GM21367 (cell line): ENCODE data around the gene WNT5B.
"Not testable (repeated sequence)": the region's sequence is repeated elsewhere in the genome, so short reads cannot be mapped to it uniquely, and the experiment has no call there.

Experiments
- ATAC-seq: cut with Tn5 transposase; IDR thresholded peaks from one replicate; pipeline ENCODE4 v1.9.1; 2021; ENCODE audit not compliant: unreplicated experiment

The WNT5B gene

DNA sequence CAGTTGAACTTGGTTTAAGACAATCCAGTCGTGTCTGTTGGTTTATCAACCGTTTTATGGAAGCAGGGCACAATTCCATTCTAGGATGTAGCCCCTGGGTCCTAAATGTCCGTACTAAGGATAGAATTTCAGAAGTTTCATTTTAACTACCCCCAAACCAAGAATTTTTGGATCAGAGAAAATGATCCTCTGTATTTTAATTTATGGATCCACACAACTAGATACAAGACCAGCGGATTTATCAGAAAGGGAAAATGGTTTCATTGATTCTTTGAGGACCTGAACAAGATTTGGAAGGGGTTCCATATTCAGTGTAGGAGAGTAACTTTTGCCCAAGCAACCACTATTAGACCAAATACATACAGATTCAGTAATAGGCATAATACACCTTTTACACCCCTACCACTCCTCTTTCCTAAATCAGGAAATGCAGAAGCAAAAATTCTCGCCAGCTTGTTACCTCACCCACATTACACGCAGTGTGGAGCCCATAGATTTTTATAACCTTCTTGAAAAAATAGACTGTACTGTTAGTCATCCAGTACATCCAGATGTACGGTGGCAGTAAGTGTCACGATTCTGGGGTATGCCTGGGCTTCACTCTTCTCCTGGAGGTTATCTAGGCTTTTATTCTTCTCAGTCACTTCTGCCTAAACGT lies 33.2 kb upstream of the WNT5B start:
- no peak for ATAC-seq

- ATAC-seq = no peak
Observed at GRCh38 chr12:1598757-1599156, 30.3 kb upstream of the WNT5B start.

DNA sequence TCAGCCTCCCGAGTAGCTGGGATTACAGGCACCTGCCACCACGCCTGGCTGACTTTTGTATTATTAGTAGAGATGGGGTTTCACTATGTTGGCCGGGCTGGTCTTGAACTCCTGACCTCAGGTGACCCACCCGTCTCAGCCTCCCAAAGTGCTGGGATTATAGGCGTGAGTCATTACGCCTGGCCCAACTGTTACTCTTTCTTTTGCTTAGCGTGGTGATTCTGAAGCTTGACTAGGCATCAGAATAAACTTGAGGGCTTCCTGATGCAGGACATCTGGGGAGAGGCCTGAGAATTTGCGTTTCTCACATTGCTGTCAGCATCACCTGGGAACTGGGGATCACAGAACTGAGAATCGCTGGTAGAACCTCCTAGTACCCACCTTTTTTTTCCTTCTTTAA lies 26.3 kb upstream of the WNT5B start:
- ATAC-seq = not testable (repeated sequence)

DNA sequence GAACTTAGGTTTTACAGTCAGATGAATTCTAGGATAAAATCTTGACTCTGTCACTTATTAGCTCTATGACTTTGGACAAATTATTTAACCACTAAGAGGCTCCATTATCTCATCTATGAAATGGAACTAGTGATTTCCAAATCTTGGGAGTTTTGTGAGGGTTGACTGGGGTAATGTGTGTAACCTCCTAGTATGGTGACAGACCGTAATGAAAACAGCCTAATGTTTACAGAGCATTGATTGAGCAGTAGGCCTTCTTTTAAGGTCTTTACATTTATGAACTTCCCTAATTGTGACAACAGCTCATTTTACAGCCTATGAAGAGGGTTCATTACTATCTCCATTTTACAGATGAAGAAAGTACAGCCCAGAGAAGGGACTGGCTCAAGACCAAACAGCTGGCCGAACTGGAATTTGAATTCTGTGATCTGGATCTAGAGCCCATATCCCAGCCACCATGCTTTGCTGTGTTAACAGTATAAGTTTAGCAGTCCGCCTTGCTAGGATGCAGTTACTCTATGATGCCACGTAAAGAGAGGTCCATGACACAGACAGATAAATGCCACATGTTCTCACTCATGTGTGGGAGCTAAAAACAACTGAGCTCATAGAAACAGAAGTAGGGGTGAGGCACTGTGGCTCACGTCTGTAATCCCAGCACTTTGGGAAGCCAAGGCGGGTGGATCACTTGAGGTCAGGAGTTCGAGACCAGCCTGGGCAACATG lies 25.6 kb upstream of the WNT5B start:
- no peak for ATAC-seq

DNA sequence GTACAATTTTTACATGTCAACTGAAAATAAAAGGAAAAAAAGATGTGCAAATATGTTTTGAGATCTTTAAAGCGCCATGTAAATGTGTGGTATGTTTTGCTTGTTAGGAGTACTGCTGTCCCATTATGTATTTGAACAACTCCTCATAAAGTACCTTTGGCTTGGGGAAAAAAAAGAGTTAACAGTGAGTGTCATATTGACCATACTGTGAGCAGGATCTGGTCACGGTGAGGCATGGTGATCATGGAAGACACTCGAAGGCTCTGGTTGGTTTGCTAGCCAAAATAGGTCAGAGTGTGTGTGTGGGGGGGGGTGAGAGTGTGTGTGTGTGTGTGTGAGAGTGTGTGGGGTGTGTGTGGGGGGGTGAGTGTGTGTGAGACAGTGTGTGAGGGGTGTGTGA lies 24.6 kb upstream of the WNT5B start:
- ATAC-seq = no peak

GRCh38 chr12:1605129-1606020 lies 23.7 kb upstream of the WNT5B start:
- ATAC-seq = peak; percentile 37

DNA sequence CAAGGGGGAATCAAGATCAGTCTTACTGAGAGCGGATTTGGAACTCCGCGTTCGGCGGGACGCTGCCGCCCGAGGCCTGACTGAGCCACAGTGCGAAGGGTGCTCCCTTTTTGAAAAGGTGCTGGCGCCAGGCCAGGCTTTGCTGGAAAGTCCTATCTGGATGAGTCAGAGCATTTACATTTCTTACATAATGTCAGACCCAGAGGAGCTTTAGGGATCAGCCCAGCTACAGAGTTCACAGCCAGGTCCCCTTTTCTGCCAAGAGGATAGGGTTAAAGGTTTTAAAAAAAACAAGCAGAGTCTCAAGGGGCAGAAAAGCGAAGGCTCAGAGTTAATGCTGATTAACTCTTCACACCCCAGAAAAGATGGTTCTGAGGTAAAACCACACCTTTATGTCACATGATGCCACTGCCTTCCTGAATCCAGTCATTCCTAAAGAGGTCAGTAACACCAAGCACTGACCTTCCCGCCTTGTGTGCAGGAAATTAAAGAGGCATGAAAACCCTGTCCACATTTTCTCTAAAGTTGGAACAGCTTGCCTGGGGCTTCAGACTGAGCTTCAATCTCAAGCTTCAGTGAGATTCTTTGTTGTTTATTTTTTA lies 22.9 kb upstream of the WNT5B start:
- ATAC-seq = peak; percentile 48

DNA sequence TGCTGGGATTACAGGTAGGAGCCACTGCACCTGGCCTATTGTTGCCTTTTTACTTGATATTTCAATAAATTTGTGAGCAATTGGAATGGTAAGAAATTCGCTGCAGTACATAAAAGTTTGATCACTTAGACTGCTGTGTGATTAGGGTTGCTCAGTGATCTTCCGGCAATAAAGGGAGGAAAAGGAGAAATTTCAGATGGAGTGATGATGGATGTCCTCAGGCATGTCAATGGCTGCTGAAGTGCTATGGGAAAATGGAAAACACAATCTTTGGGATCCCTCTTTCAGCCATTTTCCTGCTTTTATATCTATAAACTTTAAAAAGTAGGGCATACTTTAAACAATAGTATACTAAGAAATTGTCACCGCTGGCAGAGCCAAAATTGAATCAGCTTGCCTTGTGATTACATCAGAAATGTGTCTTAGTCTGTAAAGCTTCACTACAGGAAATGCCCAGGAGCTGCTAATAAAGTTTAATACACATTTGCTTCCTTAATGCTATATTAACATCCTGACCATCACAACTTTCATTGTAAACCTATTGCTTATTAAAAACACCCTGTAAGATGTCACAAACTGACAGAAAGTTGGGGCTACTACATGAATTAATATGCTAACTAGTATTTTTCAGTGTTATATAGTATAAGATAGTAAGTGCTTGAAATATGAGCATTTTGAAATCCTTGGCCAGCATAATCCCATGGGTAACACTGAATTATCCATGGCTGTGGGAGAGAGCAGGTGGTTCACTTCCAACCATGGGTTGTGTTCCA lies 20.9 kb upstream of the WNT5B start:
- no peak for ATAC-seq

- no peak for ATAC-seq
Observed at GRCh38 chr12:1608713-1609119, 20.3 kb upstream of the WNT5B start.

- no peak for ATAC-seq
Observed at GRCh38 chr12:1610072-1610643, 18.9 kb upstream of the WNT5B start.

GRCh38 chr12:1611803-1612572 lies 17.0 kb upstream of the WNT5B start:
- no peak for ATAC-seq

DNA sequence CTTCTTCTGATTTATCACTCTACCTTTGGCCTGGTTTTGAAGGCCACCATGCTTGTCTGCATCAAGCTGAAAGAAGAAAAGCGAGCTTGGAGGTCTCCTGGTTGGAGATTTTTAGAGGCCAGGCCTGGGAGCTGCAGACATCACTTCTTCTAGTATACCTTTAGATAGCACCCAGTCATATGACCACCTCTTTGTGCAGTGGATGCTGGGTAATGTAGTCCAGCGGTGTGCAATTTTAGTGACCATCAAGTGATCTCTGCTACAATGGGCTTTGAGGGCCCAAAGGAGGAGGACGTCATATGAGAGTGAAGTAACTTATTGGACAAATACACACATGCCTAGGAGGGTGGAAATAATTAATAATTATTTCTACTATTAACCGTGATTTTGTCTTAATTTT lies 15.2 kb upstream of the WNT5B start:
- no peak for ATAC-seq

DNA sequence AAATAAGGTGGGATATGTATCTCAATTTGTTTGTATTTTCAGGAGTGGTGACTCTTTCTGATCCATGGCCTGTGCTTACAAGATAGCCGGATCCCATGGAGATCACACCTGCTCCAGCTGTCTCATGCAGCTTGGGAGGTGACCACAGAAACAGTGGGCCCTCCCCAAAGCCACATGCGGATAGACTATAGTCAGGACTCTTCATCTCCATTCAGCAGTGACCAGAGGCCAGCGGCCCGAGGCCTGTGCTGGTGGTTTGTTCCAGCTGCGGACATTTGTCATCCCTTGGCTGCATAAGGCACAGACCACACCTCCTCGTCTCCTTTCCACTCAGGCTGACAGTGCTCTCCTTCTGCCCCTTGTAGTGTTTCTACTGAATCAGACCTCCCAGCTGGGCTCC lies 14.7 kb upstream of the WNT5B start:
- no peak for ATAC-seq

DNA sequence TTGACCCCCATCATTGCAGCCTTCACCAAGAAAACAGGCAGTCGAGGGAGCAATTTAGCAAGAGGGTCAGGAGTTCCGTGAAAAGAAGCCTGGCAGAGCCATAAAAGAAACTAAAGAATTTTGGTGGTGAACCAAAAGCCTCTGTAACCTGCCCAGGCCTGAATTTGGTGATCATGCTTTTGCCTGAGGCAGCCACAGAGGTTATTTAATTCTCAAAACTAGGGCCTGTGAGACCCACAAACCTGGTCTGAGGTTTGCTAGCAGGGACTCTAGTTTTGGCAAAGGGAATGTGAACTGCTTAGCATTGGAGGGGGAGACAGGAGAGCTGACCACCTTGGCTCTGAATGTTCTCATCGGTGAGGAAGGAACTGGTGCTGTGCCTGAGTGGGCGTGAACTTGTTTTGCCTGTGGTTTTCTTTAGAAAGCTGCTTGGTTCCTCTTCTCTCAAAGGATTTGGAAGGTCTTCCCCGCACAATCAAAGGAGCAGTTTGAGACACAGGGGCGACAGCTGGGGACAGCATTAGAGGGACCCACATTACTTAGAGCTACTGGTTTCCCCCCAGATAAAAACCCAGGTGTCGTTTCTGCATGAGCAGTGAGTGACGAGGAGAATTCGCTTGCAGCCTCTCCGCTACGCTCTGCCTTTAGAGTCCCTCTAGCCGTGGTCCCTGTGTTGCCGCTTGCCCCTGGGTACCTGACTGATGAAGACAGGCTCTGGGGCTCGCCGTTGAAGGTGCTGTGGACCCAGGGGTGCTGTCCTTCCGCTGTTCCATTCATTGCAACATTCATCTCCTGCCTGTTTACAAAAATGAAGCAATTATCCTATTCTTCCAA lies 12.6 kb upstream of the WNT5B start:
- ATAC-seq = no peak

DNA sequence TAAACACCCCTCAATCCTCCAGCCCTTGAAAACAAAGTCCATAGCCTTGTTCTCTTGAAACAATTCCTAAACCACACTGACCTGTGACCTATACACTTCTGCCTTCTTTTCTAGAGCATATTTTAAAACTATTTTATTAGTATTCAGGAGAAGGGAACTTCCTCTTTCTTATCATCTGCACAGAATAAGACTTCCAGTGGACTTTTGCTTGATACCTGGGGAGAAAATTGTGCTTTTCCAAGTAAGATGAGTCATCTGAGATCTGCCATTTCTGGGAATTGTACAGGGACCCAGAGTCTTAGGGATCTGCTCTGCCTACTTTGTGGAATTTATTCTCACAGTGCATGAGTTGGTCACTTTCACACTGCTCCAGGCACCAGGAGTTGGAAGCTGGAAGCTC lies 10.5 kb upstream of the WNT5B start:
- no peak for ATAC-seq

- ATAC-seq = no peak
Observed at GRCh38 chr12:1619159-1619558, 9.9 kb upstream of the WNT5B start.

- ATAC-seq = no peak
Observed at GRCh38 chr12:1619587-1619986, 9.4 kb upstream of the WNT5B start.

DNA sequence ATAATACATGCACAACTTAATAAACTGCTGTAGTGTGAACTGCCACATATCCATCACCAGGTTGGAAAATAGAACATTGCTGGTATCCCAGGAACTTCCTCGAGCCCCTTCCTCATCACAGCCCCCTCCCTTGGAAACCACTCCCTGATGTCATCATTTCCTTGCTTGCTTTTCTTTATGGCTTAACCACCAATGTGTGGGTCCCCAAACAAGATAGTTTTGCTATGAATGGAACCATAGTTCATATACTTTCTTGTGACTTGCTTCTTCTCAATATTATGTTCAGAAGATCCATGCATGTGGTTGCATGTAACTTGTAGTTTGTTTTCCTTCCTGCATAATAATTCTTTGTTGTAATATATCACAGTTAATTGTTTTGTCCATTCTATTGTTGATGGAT lies 8.9 kb upstream of the WNT5B start:
- ATAC-seq = no peak

- no peak for ATAC-seq
Observed at GRCh38 chr12:1622406-1622805, 6.6 kb upstream of the WNT5B start.
